ENCODE measurements around the gene RCAN2.

- TF ChIP-seq POLR2AphosphoS5 (IDR thresholded peaks at IDR 0.05; ENCODE audit: low read depth, low read length), result no peak
- no peak for TF ChIP-seq TAF1 (IDR thresholded peaks at IDR 0.05; ENCODE audit: low read depth, low read length)
These were observed 71.7 kb downstream of the RCAN2 start for GRCh38 chr6:46419576-46420002.

Measured in GM12891 (cell line).